Right lobe of liver (tissue), 6 donors: ENCODE data around the gene NEGR1. TPM values are rescaled to one million over a fixed set of nuclear protein-coding genes. Genes with fewer than 3 reads are reported as not detected.

ENCODE experiments used
- ATAC-seq, 4 donors: fragments of 200-7000 bp; cut with Tn5 transposase; one replicate each; pipeline ENCODE4 v1.9.1; 2020; ENCODE audit warnings: mild to moderate bottlenecking in 4 of 4, moderate library complexity in 4 of 4
- DNase-seq, 3 donors: peaks; one replicate each; pipeline ENCODE4 v3.0.0-alpha.2; 2020
- H3K27ac ChIP-seq, 3 donors: fragments of 200-600 bp; one replicate each; pipeline ENCODE4 v1.8.0; 2022
- H3K27me3 ChIP-seq, 2 donors: fragments of 200-600 bp; one replicate each; pipeline ENCODE4 v1.8.0; 2022
- H3K36me3 ChIP-seq, 4 donors: fragments of 200-600 bp; sonication (generic) in 1 of 4; one replicate each; pipeline versions ENCODE4 v1.5.1 to v1.8.0; 2017 to 2022; ENCODE audit warnings: control low read depth in 1 of 4
- H3K4me1 ChIP-seq, 4 donors: fragments of 200-600 bp; sonication (generic) in 1 of 4; one replicate each; pipeline versions ENCODE4 v1.5.1 to v1.8.0; 2017 to 2022; ENCODE audit warnings: control low read depth in 1 of 4
- H3K4me3 ChIP-seq, 3 donors: fragments of 200-600 bp; one replicate each; pipeline ENCODE4 v1.8.0; 2022
- H3K9me3 ChIP-seq, 4 donors: fragments of 200-600 bp; sonication (generic) in 1 of 4; one replicate each; pipeline versions ENCODE4 v1.5.1 to v1.8.0; 2017 to 2022; ENCODE audit warnings: control low read depth in 1 of 4
- CTCF ChIP-seq, 4 donors: fragments of 200-600 bp in 3 of 4; fragments of 450-650 bp in 1 of 4; IDR thresholded peaks; one replicate each; pipeline versions ENCODE4 v1.5.1 to v1.8.0; 2016 to 2022; ENCODE audit warnings: antibody characterized with exemption in 4 of 4, mild to moderate bottlenecking in 2 of 4
- POLR2A ChIP-seq: fragments of 450-650 bp; IDR thresholded peaks from one replicate; pipeline ENCODE4 v1.6.1; 2017; ENCODE audit warnings: antibody characterized with exemption, mild to moderate bottlenecking
- WGBS: methylation state at CpG from one replicate; pipeline ENCODE4 v1.1.6; 2018; ENCODE audit warnings: low coverage, low lambda C conversion rate; ENCODE audit not compliant: insufficient coverage; ENCODE audit errors: missing lambda C conversion rate; 5-methylcytosine and 5-hydroxymethylcytosine counted together
- intact Hi-C, 2 donors: fragments of 100-400 bp; cut with DNase I; formaldehyde crosslinking; loops; one replicate each; pipeline versions ENCODE4 v1.11.2 to v1.14.1; 2022
- total RNA-seq, 6 experiments: library from RNA; depleted of rRNA in 2 of 6; stranded (reverse); fragments of >200 nt in 2 of 6; fragmentation: NEBNext Ultra II Directional in 3 of 6; extraction: Animal tissue kit (Norgen Biotek cat#: 25700) in 3 of 6; gene quantifications; one replicate each; pipeline versions ENCODE4 v1.1.0 to v1.2.4, GENCODE V29; 2016 to 2023
- donor health status: DM: no; HTN: yes; CAD: no.
- donor health status: DM: no; HTN: no; CAD: no.
- donor health status: DM: no; HTN: no; CAD: no.
- donor health status: DM: no; HTN: yes; CAD: no.
- donor health status: DM: no; HTN: yes; CAD: no.

Gene NEGR1
- total RNA-seq, 6 experiments from 2014 or later, result 0.02 to 0.31 (median 0.14) TPM

GRCh38 chr1:71521655-71522264, 760.6 kb downstream of the NEGR1 start:
- H3K9me3 ChIP-seq, result no peaks in the 10 kb centered on the region
- intact Hi-C loops, result no loop called here
- ATAC-seq (peak in 2 of 4 donors; percentile 42 to 49), DNase-seq (no peak)
- 72% methylated on average over 1 of the region's 1 CpG for WGBS
- no peaks in the 10 kb centered on the region for H3K4me1 ChIP-seq
- no peak overlapping the region for H3K4me3 ChIP-seq
- H3K36me3 ChIP-seq, result no peaks in the 10 kb centered on the region
- TF ChIP-seq CTCF (IDR thresholded peaks at IDR 0.05) (peak; percentile 28 to 55 (median 51)), POLR2A (no peak)
- no peak overlapping the region for H3K27ac ChIP-seq
- H3K27me3 ChIP-seq, result no peaks in the 10 kb centered on the region

GRCh38 chr1:71511505-71511904, 770.8 kb downstream of the NEGR1 start:
- no peak overlapping the region for H3K4me3 ChIP-seq
- no peaks in the 10 kb centered on the region for H3K27me3 ChIP-seq
- intact Hi-C loops, result no loop called here
- no peaks in the 10 kb centered on the region for H3K9me3 ChIP-seq
- H3K36me3 ChIP-seq, result no peaks in the 10 kb centered on the region
- DNase-seq (no peak), ATAC-seq (no peak)
- H3K4me1 ChIP-seq, result no peaks in the 10 kb centered on the region
- TF ChIP-seq CTCF (IDR thresholded peaks at IDR 0.05), result no peak
- TF ChIP-seq POLR2A, result no peak
- H3K27ac ChIP-seq, result no peak overlapping the region

- no peak for ATAC-seq
- no peaks in the 10 kb centered on the region for H3K27me3 ChIP-seq
- no peak for TF ChIP-seq CTCF (IDR thresholded peaks at IDR 0.05)
- TF ChIP-seq POLR2A, result no peak
- intact Hi-C loops, result no loop called here
- DNase-seq, result no peak
- no peaks in the 10 kb centered on the region for H3K36me3 ChIP-seq
- H3K4me1 ChIP-seq, result no peaks in the 10 kb centered on the region
- H3K4me3 ChIP-seq, result no peak overlapping the region
- 54% methylated on average over 1 of the region's 1 CpG for WGBS
- no peak overlapping the region for H3K27ac ChIP-seq
- no peaks in the 10 kb centered on the region for H3K9me3 ChIP-seq
Observed at GRCh38 chr1:71510725-71511124, 771.6 kb downstream of the NEGR1 start.

GRCh38 chr1:71509051-71509595, 773.2 kb downstream of the NEGR1 start:
- Histone ChIP-seq H3K4me1 (no peaks in the 10 kb centered on the region), H3K27me3 (no peaks in the 10 kb centered on the region), H3K9me3 (no peaks in the 10 kb centered on the region), H3K4me3 (no peak overlapping the region), H3K36me3 (no peaks in the 10 kb centered on the region), H3K27ac (no peak overlapping the region)
- WGBS, result 40% methylated on average over 3 of the region's 4 CpGs
- TF ChIP-seq POLR2A (no peak), CTCF (IDR thresholded peaks at IDR 0.05) (no peak)
- DNase-seq, result no peak
- intact Hi-C loops, result no loop called here
- no peak for ATAC-seq
